Measurements from ENCODE around the gene MTHFD2.

DNA sequence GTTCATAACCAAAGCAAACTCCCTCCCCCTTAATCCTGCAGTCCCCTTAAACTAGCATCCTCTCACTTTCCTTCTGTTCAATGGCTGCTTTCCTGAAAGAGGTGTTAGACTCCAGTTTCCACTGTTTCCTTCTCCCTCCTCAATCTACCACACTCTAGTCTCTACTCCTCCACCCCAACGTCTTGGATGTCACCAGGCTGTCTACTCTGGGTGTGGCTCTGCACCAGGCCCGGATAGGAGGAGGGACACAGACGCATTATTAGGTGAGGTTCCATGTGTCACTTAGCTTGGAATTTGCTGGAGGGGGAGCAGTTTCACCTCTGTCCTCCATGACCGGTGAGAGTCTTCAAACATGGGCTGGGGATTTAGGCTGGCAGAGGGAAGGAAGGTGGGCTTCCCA lies 61.3 kb downstream of the MTHFD2 start:
- TF ChIP-seq CTCF (IDR thresholded peaks at IDR 0.05) (no peak), POLR2A (IDR thresholded peaks at IDR 0.05) (no peak)

Data from body of pancreas (tissue), 4 donors.